Spleen (tissue), 7 donors: ENCODE results near the gene SPAG5.

ENCODE experiments used
- POLR2A ChIP-seq, 3 donors: fragments of 450-650 bp; IDR thresholded peaks; one replicate each; pipeline ENCODE4 v1.5.1; 2017; ENCODE audit warnings: antibody characterized with exemption in 3 of 3, mild to moderate bottlenecking in 1 of 3
- POLR2AphosphoS5 ChIP-seq, 3 donors: sonication (generic); formaldehyde crosslinking; IDR thresholded peaks; one replicate each; pipeline ENCODE4 v1.5.1; 2017; ENCODE audit warnings: antibody characterized with exemption in 3 of 3
- TF ChIP-seq, protein P1 (sequence below), 11 experiments: fragments of 200-600 bp in 7 of 11; fragments of 450-650 bp in 4 of 11; sonication (generic) in 4 of 11; IDR thresholded peaks in 8 of 11; conservative IDR thresholded peaks in 3 of 11; 1 replicate in 7 of 11; 2 replicates in 4 of 11; pipeline versions ENCODE4 v1.4.0 to v1.8.0; 2016 to 2021; ENCODE audit warnings: antibody characterized with exemption in 11 of 11, inconsistent platforms in 4 of 11, mild to moderate bottlenecking in 1 of 11
- donor health status: DM: no; HTN: no; CAD: no; lungs with moderate emphysema.
- donor health status: DM: no; HTN: no; CAD: no.
- donor health status: DM: no; HTN: no; CAD: no.

GRCh38 chr17:28553000-28553505, 45.8 kb downstream of the SPAG5 start:
- TF ChIP-seq POLR2A (IDR thresholded peaks at IDR 0.05) (no peak), POLR2AphosphoS5 (IDR thresholded peaks at IDR 0.05) (no peak)
- TF ChIP-seq, protein P1, sequence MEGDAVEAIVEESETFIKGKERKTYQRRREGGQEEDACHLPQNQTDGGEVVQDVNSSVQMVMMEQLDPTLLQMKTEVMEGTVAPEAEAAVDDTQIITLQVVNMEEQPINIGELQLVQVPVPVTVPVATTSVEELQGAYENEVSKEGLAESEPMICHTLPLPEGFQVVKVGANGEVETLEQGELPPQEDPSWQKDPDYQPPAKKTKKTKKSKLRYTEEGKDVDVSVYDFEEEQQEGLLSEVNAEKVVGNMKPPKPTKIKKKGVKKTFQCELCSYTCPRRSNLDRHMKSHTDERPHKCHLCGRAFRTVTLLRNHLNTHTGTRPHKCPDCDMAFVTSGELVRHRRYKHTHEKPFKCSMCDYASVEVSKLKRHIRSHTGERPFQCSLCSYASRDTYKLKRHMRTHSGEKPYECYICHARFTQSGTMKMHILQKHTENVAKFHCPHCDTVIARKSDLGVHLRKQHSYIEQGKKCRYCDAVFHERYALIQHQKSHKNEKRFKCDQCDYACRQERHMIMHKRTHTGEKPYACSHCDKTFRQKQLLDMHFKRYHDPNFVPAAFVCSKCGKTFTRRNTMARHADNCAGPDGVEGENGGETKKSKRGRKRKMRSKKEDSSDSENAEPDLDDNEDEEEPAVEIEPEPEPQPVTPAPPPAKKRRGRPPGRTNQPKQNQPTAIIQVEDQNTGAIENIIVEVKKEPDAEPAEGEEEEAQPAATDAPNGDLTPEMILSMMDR (IDR thresholded peaks at IDR 0.05 in 8 of 11, conservative IDR thresholded peaks at IDR 0.05 in 3 of 11) = no peak
